HG02970 (cell line): ENCODE data around the gene RIMKLB.
"Not testable (repeated sequence)": the region's sequence is repeated elsewhere in the genome, so short reads cannot be mapped to it uniquely, and the experiment has no call there.

ENCODE experiments used
- ATAC-seq: cut with Tn5 transposase; IDR thresholded peaks from one replicate; pipeline ENCODE4 v1.9.1; 2021; ENCODE audit warnings: mild to moderate bottlenecking, moderate library complexity, moderate number of reproducible peaks; ENCODE audit not compliant: unreplicated experiment, low FRiP score

RIMKLB gene

DNA sequence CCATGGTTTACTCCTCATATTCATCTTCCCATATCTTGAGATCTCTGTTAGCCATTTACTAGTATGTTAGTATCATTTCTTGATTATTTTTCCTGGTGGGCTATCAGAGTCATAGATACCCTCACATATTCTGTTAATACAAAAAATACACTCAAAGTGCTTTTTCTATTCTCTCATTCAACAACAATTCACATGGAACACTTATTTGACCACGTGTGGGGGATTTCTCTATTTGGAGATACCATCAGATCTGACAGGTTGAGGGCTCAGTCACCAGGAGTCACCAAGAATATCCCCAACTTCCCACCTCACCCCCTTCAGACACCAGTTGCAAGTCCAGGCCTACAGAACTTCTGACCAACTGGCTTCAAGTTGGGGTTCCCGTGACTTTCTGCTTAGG lies 72.7 kb downstream of the RIMKLB start:
- no peak for ATAC-seq

- ATAC-seq: no peak
Observed at GRCh38 chr12:8771072-8771471, 73.3 kb downstream of the RIMKLB start.

GRCh38 chr12:8773461-8773860 lies 75.7 kb downstream of the RIMKLB start:
- no peak for ATAC-seq

DNA sequence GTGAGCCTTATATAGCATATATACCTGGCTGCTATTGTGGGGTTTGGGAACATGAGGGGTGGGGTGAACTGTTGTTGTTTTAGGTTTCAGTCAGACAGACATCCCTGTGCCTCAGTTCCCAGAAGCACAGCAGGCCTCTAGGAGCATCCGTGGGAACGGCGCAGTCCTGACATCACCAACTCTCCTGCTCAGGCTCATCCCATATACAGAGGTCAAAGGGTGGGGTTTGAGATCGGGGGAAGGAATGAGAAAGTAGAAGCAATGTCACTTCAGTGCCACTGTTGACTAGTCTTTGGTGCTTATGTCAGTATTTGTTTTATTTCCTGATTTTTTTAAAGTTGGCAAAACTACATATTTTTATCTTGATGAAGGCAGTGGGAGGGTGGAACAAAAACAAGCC lies 81.5 kb downstream of the RIMKLB start:
- no peak for ATAC-seq

DNA sequence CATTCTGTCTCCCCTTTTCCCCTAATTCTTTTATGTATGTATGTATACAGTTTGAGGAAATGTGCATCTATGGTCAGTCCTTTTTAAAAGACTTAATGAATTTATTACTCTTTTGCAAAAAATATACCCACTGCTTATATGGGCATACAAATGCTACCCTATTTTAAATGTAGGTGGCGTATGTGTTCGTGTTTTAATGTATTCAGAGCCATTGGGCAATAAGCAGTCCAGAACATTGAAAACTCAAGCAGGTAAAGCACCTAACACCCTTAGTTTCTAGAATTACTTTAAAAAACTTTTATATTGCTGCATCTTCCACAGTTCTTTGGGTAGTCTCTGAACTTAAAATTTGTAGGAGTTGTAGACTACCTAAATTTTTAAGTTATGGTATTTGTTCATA lies 82.1 kb downstream of the RIMKLB start:
- ATAC-seq: no peak

GRCh38 chr12:8780389-8780788 lies 82.6 kb downstream of the RIMKLB start:
- ATAC-seq: no peak

- ATAC-seq: no peak
Observed at GRCh38 chr12:8781381-8782127, 83.8 kb downstream of the RIMKLB start.

DNA sequence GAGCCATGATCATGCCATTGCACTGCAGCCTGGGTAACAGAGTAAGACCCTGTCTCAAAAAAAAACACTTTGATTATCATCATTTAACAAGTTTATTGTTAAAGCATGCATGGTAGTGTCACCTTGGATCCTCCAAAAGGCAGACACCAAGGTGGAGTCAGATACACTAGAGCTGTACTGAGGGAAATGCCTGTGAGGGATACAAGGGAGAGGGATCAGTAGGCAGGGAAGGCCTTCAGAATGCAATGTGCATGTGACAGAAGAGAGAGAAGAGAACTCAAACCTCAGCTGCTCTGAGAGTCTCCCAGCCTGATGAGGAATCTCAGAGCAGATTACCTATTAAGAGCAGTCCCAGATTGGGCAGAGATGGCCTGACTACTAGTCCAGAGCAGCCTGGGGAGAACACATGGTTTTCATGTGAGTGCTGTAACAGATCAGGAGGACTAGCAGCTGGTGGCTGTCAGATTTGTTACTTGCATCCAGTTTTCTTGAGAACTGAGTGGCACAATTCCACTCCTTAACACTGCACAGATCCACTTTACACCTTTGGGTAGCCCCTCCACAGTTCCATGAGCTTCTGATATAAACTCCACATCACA lies 86.6 kb downstream of the RIMKLB start:
- no peak for ATAC-seq

DNA sequence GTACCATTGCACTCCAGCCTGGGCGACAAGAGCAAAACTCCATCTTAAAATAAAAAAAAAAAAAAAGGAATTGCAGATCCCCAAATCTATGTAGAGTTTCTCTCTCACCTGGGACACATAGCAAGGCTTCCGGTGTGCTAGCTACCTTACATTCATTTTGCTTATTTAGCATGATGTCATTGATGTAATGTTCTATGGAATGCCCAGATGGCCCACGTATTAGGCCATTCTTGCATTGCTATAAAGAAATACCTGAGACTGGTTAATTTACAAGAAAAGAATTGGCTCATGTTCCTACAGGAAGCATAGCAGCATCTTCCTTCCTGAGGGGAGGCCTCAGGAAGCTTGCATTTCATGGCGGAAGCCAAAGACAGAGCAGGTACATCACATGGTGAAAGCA lies 87.7 kb downstream of the RIMKLB start:
- no peak for ATAC-seq

GRCh38 chr12:8787206-8787605 lies 89.4 kb downstream of the RIMKLB start:
- ATAC-seq: not testable (repeated sequence)

DNA sequence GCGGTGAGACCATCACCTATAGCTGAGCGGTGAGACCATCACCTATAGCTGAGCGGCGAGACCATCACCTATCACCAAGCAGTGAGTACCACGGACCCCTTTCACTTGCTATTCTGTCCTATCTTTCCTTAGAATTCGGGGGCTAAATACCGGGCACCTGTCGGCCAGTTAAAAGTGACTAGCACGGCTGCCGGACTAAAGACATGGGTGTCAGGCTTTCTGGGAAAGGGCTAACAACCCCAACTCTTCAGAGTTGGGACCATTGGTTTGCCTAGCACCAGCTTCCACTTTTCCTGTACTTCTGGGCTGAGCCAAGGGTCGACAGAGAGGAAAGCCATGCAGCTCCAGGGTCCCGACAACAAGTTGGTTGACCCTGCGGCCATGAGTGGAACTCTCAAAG lies 90.9 kb downstream of the RIMKLB start:
- ATAC-seq: not testable (repeated sequence)

GRCh38 chr12:8789341-8790013 lies 91.7 kb downstream of the RIMKLB start:
- ATAC-seq: not testable (repeated sequence)

DNA sequence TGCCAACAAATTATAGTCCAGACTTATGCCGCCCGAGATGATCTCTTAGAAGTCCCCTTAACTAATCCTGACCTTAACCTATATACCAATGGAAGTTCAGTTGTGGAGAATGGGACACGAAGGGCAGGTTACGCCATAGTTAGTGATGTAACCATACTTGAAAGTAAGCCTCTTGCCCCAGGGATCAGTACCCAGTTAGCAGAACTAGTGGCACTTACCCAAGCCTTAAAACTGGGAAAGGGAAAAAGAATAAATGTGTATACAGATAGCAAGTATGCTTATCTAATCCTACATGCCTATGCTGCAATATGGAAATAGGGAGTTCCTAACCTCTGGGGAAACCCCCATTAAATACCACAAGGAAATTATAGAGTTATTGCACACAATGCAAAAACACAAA lies 95.4 kb downstream of the RIMKLB start:
- not testable (repeated sequence) for ATAC-seq

- ATAC-seq: not testable (repeated sequence)
Observed at GRCh38 chr12:8794611-8795010, 96.8 kb downstream of the RIMKLB start.

DNA sequence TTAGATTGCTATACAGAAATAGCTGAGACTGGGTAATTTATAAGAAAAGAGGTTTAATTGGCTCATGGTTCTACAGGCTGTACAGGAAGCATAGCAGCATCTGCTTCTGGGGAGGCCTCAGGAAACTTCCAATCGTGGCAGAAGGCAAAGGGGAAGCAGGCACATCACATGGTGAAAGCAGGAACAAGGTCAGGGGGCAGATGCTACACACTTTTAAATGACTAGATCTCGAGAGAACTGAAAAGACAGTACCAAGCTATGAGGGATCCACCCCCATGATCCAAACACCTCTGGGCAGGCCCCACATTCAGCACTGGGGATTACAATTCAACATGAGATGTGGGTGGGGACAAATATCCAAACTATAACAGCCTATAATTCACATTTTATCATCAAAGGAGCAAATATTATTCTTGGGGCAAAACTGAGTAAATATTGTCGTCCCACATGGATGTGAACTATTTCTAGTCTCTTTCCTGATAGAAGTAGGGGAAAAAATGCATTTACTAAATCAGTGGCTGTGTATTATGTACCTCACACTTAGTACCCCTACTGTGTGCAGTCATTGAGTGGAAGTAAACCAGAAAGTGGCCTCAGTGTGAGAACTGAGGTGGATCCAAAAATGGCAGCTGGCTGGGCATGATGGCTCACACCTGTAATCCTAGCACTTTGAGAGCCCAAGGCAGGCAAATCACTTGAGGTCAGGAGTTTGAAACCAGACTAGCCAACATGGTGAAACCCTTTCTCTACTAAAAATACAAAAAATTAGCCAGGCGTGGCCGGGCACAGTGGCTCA lies 99.2 kb downstream of the RIMKLB start:
- ATAC-seq: no peak

GRCh38 chr12:8801213-8801612 lies 103.4 kb downstream of the RIMKLB start:
- ATAC-seq: not testable (repeated sequence)

DNA sequence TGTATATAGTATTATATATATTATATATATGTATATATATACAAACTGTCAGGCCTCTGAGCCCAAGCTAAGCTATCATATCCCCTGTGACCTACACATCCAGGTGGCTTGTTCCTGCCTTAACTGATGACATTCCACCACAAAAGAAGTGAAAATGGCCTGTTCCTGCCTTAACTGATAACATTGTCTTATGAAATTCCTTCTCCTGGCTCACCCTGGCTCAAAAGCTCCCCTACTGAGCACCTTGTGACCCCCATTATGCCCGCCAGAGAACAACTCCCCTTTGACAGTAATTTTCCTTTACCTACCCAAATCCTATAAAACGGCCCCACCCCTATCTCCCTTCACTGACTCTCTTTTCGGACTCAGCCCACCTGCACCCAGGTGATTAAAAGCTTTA lies 107.0 kb downstream of the RIMKLB start:
- ATAC-seq: not testable (repeated sequence)

DNA sequence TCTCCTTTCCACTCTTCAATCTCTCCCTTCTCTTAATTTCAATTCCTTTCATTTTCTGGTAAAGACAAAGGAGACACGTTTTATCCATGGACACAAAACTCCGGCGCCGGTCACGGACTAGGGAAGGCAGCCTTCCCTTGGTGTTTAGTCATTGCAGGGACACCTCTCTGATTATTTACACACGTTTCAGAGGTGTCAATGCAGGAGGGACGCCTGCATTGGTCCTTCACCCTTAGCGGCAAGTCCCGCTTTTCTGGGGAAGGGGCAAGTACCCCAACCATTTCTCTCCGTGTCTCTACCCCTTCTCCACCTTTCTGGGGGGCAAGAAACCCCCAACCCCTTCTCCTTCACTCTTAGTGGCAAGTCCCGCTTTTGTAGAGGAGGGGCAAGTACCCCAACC lies 107.7 kb downstream of the RIMKLB start:
- ATAC-seq: not testable (repeated sequence)

- ATAC-seq: not testable (repeated sequence)
Observed at GRCh38 chr12:8807084-8807483, 109.3 kb downstream of the RIMKLB start.

DNA sequence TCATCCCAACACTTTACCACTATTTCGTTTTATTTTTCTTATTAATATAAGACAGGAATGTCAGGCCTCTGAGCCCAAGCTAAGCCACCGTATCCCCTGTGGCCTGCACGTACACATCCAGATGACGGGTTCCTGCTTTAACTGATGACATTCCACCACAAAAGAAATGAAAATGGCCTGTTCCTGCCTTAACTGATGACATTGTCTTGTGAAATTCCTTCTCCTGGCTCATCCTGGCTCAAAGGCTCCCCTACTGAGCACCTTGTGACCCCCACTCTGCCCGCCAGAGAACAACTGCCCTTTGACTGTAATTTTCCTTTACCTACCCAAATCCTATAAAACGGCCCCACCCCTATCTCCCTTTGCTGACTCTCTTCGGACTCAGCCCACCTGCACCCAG lies 112.3 kb downstream of the RIMKLB start:
- not testable (repeated sequence) for ATAC-seq
